ENCODE results near the gene TMTC2.

Gene TMTC2

DNA sequence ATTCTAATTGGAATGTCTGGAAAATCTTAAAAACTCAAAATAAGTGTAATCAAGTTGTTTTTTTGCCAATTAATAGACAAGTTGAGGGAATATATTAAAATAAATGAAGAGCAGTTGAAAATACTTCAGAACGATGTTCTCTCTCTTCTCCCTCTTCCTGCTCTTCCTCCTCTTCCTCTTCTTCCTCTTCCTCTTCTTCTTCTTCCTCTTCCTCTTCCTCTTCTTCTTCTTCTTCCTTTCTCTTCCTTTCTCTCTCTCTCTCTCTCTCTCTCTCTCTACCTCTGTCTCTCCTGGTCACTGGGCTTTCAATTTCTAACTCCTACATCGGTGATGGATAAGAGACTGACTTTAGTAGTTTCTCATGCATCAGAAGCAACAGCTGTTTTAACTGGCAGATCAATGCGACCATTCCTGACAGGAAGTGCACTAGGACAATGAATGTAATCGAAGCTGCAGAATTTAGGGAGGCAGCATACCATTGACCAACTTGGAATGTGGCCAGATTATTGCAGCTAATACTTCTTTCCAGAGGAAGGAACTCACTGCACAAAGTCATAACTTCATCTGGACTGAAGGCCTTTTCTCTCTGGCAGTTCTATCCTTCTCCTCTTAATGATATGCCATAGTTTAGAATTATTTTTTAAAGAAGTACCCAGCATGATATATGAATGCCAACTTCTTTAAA is 13.8 kb upstream of the TMTC2 start (continued):
- TF ChIP-seq, protein P1, sequence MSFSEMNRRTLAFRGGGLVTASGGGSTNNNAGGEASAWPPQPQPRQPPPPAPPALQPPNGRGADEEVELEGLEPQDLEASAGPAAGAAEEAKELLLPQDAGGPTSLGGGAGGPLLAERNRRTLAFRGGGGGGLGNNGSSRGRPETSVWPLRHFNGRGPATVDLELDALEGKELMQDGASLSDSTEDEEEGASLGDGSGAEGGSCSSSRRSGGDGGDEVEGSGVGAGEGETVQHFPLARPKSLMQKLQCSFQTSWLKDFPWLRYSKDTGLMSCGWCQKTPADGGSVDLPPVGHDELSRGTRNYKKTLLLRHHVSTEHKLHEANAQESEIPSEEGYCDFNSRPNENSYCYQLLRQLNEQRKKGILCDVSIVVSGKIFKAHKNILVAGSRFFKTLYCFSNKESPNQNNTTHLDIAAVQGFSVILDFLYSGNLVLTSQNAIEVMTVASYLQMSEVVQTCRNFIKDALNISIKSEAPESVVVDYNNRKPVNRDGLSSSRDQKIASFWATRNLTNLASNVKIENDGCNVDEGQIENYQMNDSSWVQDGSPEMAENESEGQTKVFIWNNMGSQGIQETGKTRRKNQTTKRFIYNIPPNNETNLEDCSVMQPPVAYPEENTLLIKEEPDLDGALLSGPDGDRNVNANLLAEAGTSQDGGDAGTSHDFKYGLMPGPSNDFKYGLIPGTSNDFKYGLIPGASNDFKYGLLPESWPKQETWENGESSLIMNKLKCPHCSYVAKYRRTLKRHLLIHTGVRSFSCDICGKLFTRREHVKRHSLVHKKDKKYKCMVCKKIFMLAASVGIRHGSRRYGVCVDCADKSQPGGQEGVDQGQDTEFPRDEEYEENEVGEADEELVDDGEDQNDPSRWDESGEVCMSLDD (tag by site-specific recombination; IDR thresholded peaks at IDR 0.05), result no peak
- TF ChIP-seq ZNF140 (tag by site-specific recombination; IDR thresholded peaks at IDR 0.05) (no peak), ZNF76 (tag by site-specific recombination; IDR thresholded peaks at IDR 0.05; ENCODE audit: borderline replicate concordance, low read depth) (no peak)
- TF ChIP-seq, protein P2, sequence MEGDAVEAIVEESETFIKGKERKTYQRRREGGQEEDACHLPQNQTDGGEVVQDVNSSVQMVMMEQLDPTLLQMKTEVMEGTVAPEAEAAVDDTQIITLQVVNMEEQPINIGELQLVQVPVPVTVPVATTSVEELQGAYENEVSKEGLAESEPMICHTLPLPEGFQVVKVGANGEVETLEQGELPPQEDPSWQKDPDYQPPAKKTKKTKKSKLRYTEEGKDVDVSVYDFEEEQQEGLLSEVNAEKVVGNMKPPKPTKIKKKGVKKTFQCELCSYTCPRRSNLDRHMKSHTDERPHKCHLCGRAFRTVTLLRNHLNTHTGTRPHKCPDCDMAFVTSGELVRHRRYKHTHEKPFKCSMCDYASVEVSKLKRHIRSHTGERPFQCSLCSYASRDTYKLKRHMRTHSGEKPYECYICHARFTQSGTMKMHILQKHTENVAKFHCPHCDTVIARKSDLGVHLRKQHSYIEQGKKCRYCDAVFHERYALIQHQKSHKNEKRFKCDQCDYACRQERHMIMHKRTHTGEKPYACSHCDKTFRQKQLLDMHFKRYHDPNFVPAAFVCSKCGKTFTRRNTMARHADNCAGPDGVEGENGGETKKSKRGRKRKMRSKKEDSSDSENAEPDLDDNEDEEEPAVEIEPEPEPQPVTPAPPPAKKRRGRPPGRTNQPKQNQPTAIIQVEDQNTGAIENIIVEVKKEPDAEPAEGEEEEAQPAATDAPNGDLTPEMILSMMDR (tag by site-specific recombination; IDR thresholded peaks at IDR 0.05), result no peak

GRCh38 chr12:82673698-82674097 is 13.0 kb upstream of the TMTC2 start:
- H3K4me3 ChIP-seq (ENCODE audit: low read depth, low read length), result no peak overlapping the region
- POLR2A ChIA-PET, result interaction anchor here (0.5 to 1.6 kb wide), 3 partner anchors 13 to 49 kb away, joined by 3 read pairs; partner anchors contain the start of gene TMTC2
- no peak overlapping the region for H3K27ac ChIP-seq (ENCODE audit: extremely low read depth, low read depth, low read length)
- TF ChIP-seq ZNF660 (tag by site-specific recombination; IDR thresholded peaks at IDR 0.05) (no peak), HOXC10 (CRISPR knock-in tag; IDR thresholded peaks at IDR 0.05) (no peak), ZNF157 (tag by site-specific recombination; IDR thresholded peaks at IDR 0.05) (no peak), ZSCAN23 (tag by site-specific recombination; IDR thresholded peaks at IDR 0.05) (no peak), ZNF747 (tag by site-specific recombination; IDR thresholded peaks at IDR 0.05) (no peak), KLF7 (tag by site-specific recombination; IDR thresholded peaks at IDR 0.05; ENCODE audit: borderline replicate concordance) (no peak), ZNF16 (tag by site-specific recombination; IDR thresholded peaks at IDR 0.05; ENCODE audit: low read depth) (no peak)
- no peaks in the 10 kb centered on the region for H3K36me3 ChIP-seq (ENCODE audit: control insufficient read depth in 2 of 2, insufficient read depth in 1 of 2, low read length in 2 of 2)
- H3K9me3 ChIP-seq (ENCODE audit: control insufficient read depth, insufficient read depth, low read depth, low read length), result no peaks in the 10 kb centered on the region
- CTCF ChIA-PET, result interaction anchor here (0.6 to 2.9 kb wide), 2 partner anchors 12 to 436 kb away, joined by 3 to 19 read pairs; no protein-coding TSS in a partner anchor
- no peaks in the 10 kb centered on the region for H3K4me1 ChIP-seq (ENCODE audit: control insufficient read depth, insufficient read depth, low read length)

DNA sequence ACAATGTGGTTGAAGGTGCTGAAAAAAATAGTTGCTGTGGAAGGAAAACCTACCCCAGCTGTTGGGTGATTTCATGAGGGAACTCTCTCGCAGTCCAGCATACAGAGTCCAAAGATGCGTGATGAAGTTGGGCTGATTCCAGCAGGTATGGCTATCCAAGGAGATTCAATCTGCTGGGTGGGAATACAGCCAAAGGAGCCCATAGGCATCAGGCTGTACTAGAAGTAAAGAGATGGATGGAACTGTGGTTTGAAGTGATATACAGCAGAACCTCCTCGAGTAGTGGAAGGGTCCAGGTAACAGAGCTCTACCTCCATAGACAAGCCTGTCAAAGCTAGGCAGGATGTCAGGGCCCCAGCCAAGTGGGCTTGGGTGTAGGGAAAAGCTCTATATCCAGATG is 11.5 kb upstream of the TMTC2 start:
- ChIA-PET POLR2A (interaction anchor here (1.6 kb wide), 1 partner anchor 12 kb away, joined by 3 read pairs; the partner anchor contains the start of gene TMTC2), CTCF (interaction anchor here (2.9 kb wide), 1 partner anchor 10 kb away, joined by 19 read pairs; no protein-coding TSS in a partner anchor)
- Histone ChIP-seq H3K36me3 (ENCODE audit: control insufficient read depth in 2 of 2, insufficient read depth in 1 of 2, low read length in 2 of 2) (no peaks in the 10 kb centered on the region), H3K27ac (ENCODE audit: extremely low read depth, low read depth, low read length) (no peak overlapping the region), H3K4me3 (ENCODE audit: low read depth, low read length) (no peak overlapping the region), H3K9me3 (ENCODE audit: control insufficient read depth, insufficient read depth, low read depth, low read length) (no peaks in the 10 kb centered on the region), H3K4me1 (ENCODE audit: control insufficient read depth, insufficient read depth, low read length) (no peaks in the 10 kb centered on the region)
- TF ChIP-seq, protein P3, sequence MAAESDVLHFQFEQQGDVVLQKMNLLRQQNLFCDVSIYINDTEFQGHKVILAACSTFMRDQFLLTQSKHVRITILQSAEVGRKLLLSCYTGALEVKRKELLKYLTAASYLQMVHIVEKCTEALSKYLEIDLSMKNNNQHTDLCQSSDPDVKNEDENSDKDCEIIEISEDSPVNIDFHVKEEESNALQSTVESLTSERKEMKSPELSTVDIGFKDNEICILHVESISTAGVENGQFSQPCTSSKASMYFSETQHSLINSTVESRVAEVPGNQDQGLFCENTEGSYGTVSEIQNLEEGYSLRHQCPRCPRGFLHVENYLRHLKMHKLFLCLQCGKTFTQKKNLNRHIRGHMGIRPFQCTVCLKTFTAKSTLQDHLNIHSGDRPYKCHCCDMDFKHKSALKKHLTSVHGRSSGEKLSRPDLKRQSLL (tag by site-specific recombination; IDR thresholded peaks at IDR 0.05), result no peak
- TF ChIP-seq ZFHX2 (tag by site-specific recombination; conservative IDR thresholded peaks at IDR 0.05), result no peak
- TF ChIP-seq OSR2 (tag by site-specific recombination; IDR thresholded peaks at IDR 0.05), result no peak
- no peak for TF ChIP-seq ZNF19 (tag by site-specific recombination; IDR thresholded peaks at IDR 0.05; ENCODE audit: low read depth)
- TF ChIP-seq ZNF157 (tag by site-specific recombination; IDR thresholded peaks at IDR 0.05), result no peak
- TF ChIP-seq KLF8 (tag by site-specific recombination; IDR thresholded peaks at IDR 0.05), result no peak
- no peak for TF ChIP-seq EGR2 (tag by site-specific recombination; IDR thresholded peaks at IDR 0.05; ENCODE audit: low read depth)
- no peak for TF ChIP-seq ZNF658 (tag by site-specific recombination; IDR thresholded peaks at IDR 0.05)
- no peak for TF ChIP-seq ZNF521 (tag by site-specific recombination; IDR thresholded peaks at IDR 0.05)
- TF ChIP-seq, protein P4, sequence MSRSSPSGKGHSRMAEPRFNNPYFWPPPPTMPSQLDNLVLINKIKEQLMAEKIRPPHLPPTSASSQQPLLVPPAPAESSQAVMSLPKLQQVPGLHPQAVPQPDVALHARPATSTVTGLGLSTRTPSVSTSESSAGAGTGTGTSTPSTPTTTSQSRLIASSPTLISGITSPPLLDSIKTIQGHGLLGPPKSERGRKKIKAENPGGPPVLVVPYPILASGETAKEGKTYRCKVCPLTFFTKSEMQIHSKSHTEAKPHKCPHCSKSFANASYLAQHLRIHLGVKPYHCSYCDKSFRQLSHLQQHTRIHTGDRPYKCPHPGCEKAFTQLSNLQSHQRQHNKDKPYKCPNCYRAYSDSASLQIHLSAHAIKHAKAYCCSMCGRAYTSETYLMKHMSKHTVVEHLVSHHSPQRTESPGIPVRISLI (tag by site-specific recombination; IDR thresholded peaks at IDR 0.05), result no peak
- TF ChIP-seq ZBTB44 (tag by site-specific recombination; IDR thresholded peaks at IDR 0.05), result no peak
- TF ChIP-seq, protein P5, sequence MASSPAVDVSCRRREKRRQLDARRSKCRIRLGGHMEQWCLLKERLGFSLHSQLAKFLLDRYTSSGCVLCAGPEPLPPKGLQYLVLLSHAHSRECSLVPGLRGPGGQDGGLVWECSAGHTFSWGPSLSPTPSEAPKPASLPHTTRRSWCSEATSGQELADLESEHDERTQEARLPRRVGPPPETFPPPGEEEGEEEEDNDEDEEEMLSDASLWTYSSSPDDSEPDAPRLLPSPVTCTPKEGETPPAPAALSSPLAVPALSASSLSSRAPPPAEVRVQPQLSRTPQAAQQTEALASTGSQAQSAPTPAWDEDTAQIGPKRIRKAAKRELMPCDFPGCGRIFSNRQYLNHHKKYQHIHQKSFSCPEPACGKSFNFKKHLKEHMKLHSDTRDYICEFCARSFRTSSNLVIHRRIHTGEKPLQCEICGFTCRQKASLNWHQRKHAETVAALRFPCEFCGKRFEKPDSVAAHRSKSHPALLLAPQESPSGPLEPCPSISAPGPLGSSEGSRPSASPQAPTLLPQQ (tag by site-specific recombination; IDR thresholded peaks at IDR 0.05), result no peak
- TF ChIP-seq ZNF426 (tag by site-specific recombination; IDR thresholded peaks at IDR 0.05), result no peak
